Measurements from ENCODE around the gene CYS1. TPM values are rescaled to one million over a fixed set of nuclear protein-coding genes. Genes with fewer than 3 reads are reported as not detected.

Gene CYS1
- total and polyA plus RNA-seq, 2 of the 13 experiments (the other 11 are each of a cell fraction or from before 2014, with no cell fraction given): 0.04 TPM; not detected in 1

DNA sequence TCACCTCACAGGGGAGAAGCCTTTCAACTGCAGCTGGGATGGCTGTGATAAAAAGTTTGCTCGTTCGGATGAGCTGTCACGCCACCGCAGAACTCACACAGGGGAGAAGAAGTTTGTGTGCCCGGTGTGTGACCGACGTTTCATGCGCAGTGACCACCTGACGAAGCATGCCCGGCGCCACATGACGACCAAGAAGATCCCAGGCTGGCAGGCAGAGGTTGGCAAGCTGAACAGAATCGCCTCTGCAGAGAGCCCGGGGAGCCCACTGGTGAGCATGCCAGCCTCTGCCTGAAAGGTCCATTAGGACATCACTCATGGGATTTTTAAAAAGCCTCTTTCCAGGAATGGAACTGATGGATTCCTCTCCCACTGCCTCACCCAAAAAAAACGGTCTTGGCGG is 28.0 kb downstream of the CYS1 start (continued):
- TF ChIP-seq HMG20B (CRISPR knock-in tag; conservative IDR thresholded peaks at IDR 0.05): no peak
- TF ChIP-seq CCAR2 (optimal IDR thresholded peaks at IDR 0.05; ENCODE audit: low read depth, low read length): no peak
- TF ChIP-seq ZFP1 (CRISPR knock-in tag; IDR thresholded peaks at IDR 0.05): no peak
- no peak for TF ChIP-seq ESRRA (CRISPR knock-in tag; IDR thresholded peaks at IDR 0.05; ENCODE audit: low read depth)

GRCh38 chr2:10048501-10049171 is 31.6 kb downstream of the CYS1 start:
- CTCF ChIA-PET (ENCODE audit: low intra/inter-chr PET ratio, low total read pairs): interaction anchor here (0.8 to 2.5 kb wide), 5 partner anchors 20 to 278 kb away, joined by 3 to 25 read pairs (median 14); no protein-coding TSS in a partner anchor
- Histone ChIP-seq H3K4me2 (ENCODE audit: low read depth, low read length) (no peak overlapping the region), H3K27me3 (ENCODE audit: control insufficient read depth in 1 of 2, insufficient read depth in 2 of 2, low read length in 2 of 2) (no peaks in the 10 kb centered on the region; a peak in 1 of 5 replicates), H3K79me2 (ENCODE audit: insufficient read depth, low read length) (no peaks in the 10 kb centered on the region), H3K9ac (ENCODE audit: insufficient read depth, low read depth, low read length) (no peak overlapping the region), H3K27ac (ENCODE audit: extremely low read length, insufficient read depth, low read length) (no peak overlapping the region), H3K9me3 (ENCODE audit: low read length) (no peaks in the 10 kb centered on the region), H4K20me1 (ENCODE audit: insufficient read depth, low read length) (peaks cover 9% of the 10 kb centered on the region; the same call in 1 of the 2 replicates), H3K36me3 (replicated peaks in 1 of 2; ENCODE audit: control insufficient read depth in 1 of 2, insufficient read depth in 2 of 2, low read length in 2 of 2) (peaks cover 4 to 17% of the 10 kb centered on the region in 2 experiments; a peak in 4 of 5 replicates), H3K4me1 (ENCODE audit: insufficient read depth, low read length) (peaks cover 23% of the 10 kb centered on the region), H3K4me3 (replicated peaks in 1 of 3; ENCODE audit: insufficient read depth in 1 of 3, low read depth in 2 of 3, low read length in 3 of 3) (no peak overlapping the region), H2AFZ (ENCODE audit: low read length) (no peak overlapping the region)
- no peak for DNase-seq (ENCODE audit: low spot score)
- POLR2A ChIA-PET: interaction anchor here (1.4 kb wide), 1 partner anchor 9 kb away, joined by 6 read pairs; no protein-coding TSS in a partner anchor
- ATAC-seq: peak; percentile 12; the same call in 2 of the 3 replicates
- 72% methylated on average over 10 of the region's 10 CpGs for WGBS (ENCODE audit: low lambda C conversion rate)
- TF ChIP-seq POLR2AphosphoS2 (IDR thresholded peaks at IDR 0.05; ENCODE audit: low read depth, low read length) (peak; percentile 91; the same call in 1 of the 2 replicates), ZNF142 (CRISPR knock-in tag; IDR thresholded peaks at IDR 0.05) (no peak), STAG1 (CRISPR knock-in tag; IDR thresholded peaks at IDR 0.05) (peak; percentile 73), ZNF879 (CRISPR knock-in tag; IDR thresholded peaks at IDR 0.05) (no peak), AKAP8 (CRISPR knock-in tag; IDR thresholded peaks at IDR 0.05) (no peak), RAD21 (CRISPR knock-in tag; IDR thresholded peaks at IDR 0.05) (peak; percentile 36; the same call in 1 of the 2 replicates)
- TF ChIP-seq, protein P1, sequence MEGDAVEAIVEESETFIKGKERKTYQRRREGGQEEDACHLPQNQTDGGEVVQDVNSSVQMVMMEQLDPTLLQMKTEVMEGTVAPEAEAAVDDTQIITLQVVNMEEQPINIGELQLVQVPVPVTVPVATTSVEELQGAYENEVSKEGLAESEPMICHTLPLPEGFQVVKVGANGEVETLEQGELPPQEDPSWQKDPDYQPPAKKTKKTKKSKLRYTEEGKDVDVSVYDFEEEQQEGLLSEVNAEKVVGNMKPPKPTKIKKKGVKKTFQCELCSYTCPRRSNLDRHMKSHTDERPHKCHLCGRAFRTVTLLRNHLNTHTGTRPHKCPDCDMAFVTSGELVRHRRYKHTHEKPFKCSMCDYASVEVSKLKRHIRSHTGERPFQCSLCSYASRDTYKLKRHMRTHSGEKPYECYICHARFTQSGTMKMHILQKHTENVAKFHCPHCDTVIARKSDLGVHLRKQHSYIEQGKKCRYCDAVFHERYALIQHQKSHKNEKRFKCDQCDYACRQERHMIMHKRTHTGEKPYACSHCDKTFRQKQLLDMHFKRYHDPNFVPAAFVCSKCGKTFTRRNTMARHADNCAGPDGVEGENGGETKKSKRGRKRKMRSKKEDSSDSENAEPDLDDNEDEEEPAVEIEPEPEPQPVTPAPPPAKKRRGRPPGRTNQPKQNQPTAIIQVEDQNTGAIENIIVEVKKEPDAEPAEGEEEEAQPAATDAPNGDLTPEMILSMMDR (CRISPR knock-in tag; IDR thresholded peaks at IDR 0.05): peak; percentile 71
- TF ChIP-seq, protein P2, sequence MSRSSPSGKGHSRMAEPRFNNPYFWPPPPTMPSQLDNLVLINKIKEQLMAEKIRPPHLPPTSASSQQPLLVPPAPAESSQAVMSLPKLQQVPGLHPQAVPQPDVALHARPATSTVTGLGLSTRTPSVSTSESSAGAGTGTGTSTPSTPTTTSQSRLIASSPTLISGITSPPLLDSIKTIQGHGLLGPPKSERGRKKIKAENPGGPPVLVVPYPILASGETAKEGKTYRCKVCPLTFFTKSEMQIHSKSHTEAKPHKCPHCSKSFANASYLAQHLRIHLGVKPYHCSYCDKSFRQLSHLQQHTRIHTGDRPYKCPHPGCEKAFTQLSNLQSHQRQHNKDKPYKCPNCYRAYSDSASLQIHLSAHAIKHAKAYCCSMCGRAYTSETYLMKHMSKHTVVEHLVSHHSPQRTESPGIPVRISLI (CRISPR knock-in tag; IDR thresholded peaks at IDR 0.05; ENCODE audit: borderline replicate concordance): peak; percentile 94
- intact Hi-C loops (cut with micrococcal nuclease; ENCODE audit: unreplicated experiment): loop anchor here (1.0 kb wide), 4 partner anchors 64 to 278 kb away; no protein-coding TSS in a partner anchor
- FAIRE-seq: peak; percentile 66
- BruUV-seq (replicated peaks): no TSS peak
- in situ Hi-C loops (cut with HindIII; ENCODE audit: extremely low pct_ligation_motif_present, low pct_unique_long_range_greater_than_20kb): loop anchor here (5.0 kb wide), 1 partner anchor 251 kb away; no protein-coding TSS in a partner anchor

Measured in HepG2 (cell line).